ENCODE measurements around the gene LAMB1.

The LAMB1 gene

DNA sequence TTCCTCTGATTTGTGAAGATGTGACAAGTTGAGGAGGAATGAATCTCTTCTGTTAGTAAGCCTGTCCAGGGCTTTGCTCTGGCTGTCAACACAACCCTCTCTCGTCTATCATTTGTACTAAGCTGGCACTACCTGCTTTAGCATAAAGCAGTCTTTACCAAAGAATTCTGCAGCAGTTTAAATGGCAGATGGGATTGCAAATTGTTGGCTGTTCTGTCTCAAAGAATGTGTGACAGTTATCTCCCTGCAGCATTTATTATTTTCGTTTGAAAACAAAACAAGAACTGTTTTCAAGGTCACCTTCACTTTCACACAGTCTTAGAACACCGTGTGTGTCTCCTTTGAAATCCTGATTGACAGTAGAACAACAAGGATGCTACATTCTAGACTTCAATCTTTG lies 4.8 kb upstream of the LAMB1 start:
- TF ChIP-seq FOXP2 (optimal IDR thresholded peaks at IDR 0.05; ENCODE audit: control extremely low read depth, extremely low read length, insufficient read depth) (no peak), POLR2AphosphoS5 (IDR thresholded peaks at IDR 0.05; ENCODE audit: borderline replicate concordance, low read depth, low read length) (no peak), EZH2 (IDR thresholded peaks at IDR 0.05) (no peak)
- Histone ChIP-seq H3K9ac (ENCODE audit: insufficient read length) (peak overlapping the region; percentile 7), H3K36me3 (ENCODE audit: insufficient read depth, low read length) (no peaks in the 10 kb centered on the region), H3K4me3 (peak overlapping the region; percentile 49), H3K9me3 (ENCODE audit: low read depth, low read length) (no peaks in the 10 kb centered on the region), H3K27ac (peak overlapping the region; percentile 81)
- no peak for DNase-seq (ENCODE audit: low read depth, low spot score)

- peak overlapping the region; percentile 49 for H3K4me3 ChIP-seq
- TF ChIP-seq FOXP2 (optimal IDR thresholded peaks at IDR 0.05; ENCODE audit: control extremely low read depth, extremely low read length, insufficient read depth) = peak; percentile 68
- TF ChIP-seq POLR2AphosphoS5 (IDR thresholded peaks at IDR 0.05; ENCODE audit: borderline replicate concordance, low read depth, low read length) = no peak
- no peak for TF ChIP-seq EZH2 (IDR thresholded peaks at IDR 0.05)
- H3K27ac ChIP-seq = peak overlapping the region; percentile 81
- H3K36me3 ChIP-seq (ENCODE audit: insufficient read depth, low read length) = no peaks in the 10 kb centered on the region
- H3K9ac ChIP-seq (ENCODE audit: insufficient read length) = peak overlapping the region; percentile 20
- DNase-seq (ENCODE audit: low read depth, low spot score) = no peak
- no peaks in the 10 kb centered on the region for H3K9me3 ChIP-seq (ENCODE audit: low read depth, low read length)
Observed at GRCh38 chr7:108007261-108007660, 4.3 kb upstream of the LAMB1 start.

- TF ChIP-seq EZH2 (IDR thresholded peaks at IDR 0.05) (no peak), FOXP2 (optimal IDR thresholded peaks at IDR 0.05; ENCODE audit: control extremely low read depth, extremely low read length, insufficient read depth) (no peak), POLR2AphosphoS5 (IDR thresholded peaks at IDR 0.05; ENCODE audit: borderline replicate concordance, low read depth, low read length) (no peak)
- no peak for DNase-seq (ENCODE audit: low read depth, low spot score)
- Histone ChIP-seq H3K9ac (ENCODE audit: insufficient read length) (no peak overlapping the region), H3K36me3 (ENCODE audit: insufficient read depth, low read length) (peaks cover 26% of the 10 kb centered on the region), H3K4me3 (0 out of 2 replicates have a peak overlapping the region, but pooled peaks have one; percentile 5), H3K9me3 (ENCODE audit: low read depth, low read length) (no peaks in the 10 kb centered on the region), H3K27ac (peak overlapping the region; percentile 19; the same call in 1 of the 2 replicates)
Observed at GRCh38 chr7:108004220-108005142, 1.5 kb upstream of the LAMB1 start.

DNA sequence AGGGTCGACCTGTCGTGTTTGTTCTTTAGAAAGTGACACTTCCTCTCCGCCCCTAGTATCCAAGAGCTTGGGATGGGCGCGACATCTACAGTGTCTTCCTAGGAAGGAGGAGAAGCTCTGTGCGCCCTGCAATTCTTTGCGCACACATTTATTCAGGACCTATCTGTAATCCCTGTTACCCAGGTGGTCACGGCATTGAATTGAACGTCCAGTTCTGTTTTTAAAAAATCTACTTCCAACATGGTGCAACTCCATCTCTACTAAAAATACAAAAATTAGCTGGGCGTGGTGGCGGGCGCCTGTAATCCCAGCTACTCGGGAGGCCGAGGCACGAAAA lies 606 bp upstream of the LAMB1 start:
- DNase-seq (ENCODE audit: low read depth, low spot score) = no peak
- TF ChIP-seq EZH2 (IDR thresholded peaks at IDR 0.05) = no peak
- no peak for TF ChIP-seq FOXP2 (optimal IDR thresholded peaks at IDR 0.05; ENCODE audit: control extremely low read depth, extremely low read length, insufficient read depth)
- no peak for TF ChIP-seq POLR2AphosphoS5 (IDR thresholded peaks at IDR 0.05; ENCODE audit: borderline replicate concordance, low read depth, low read length)
- Histone ChIP-seq H3K9ac (ENCODE audit: insufficient read length) (no peak overlapping the region), H3K9me3 (ENCODE audit: low read depth, low read length) (no peaks in the 10 kb centered on the region), H3K27ac (no peak overlapping the region), H3K4me3 (peak overlapping the region; percentile 93), H3K36me3 (ENCODE audit: insufficient read depth, low read length) (peaks cover 33% of the 10 kb centered on the region)

- DNase-seq (ENCODE audit: low read depth, low spot score) = no peak
- H3K9ac ChIP-seq (ENCODE audit: insufficient read length) = peak overlapping the region; percentile 91
- peaks cover 48% of the 10 kb centered on the region for H3K36me3 ChIP-seq (ENCODE audit: insufficient read depth, low read length)
- H3K27ac ChIP-seq = peak overlapping the region; percentile 91
- peak overlapping the region; percentile 93 for H3K4me3 ChIP-seq
- TF ChIP-seq EZH2 (IDR thresholded peaks at IDR 0.05) = no peak
- no peak; the same call in 1 of the 2 replicates for TF ChIP-seq POLR2AphosphoS5 (IDR thresholded peaks at IDR 0.05; ENCODE audit: borderline replicate concordance, low read depth, low read length)
- no peak for TF ChIP-seq FOXP2 (optimal IDR thresholded peaks at IDR 0.05; ENCODE audit: control extremely low read depth, extremely low read length, insufficient read depth)
- no peaks in the 10 kb centered on the region for H3K9me3 ChIP-seq (ENCODE audit: low read depth, low read length)
Observed at GRCh38 chr7:108001764-108002725, 916 bp downstream of the LAMB1 start.

- H3K27ac ChIP-seq = no peak overlapping the region
- no peak for DNase-seq (ENCODE audit: low read depth, low spot score)
- H3K9ac ChIP-seq (ENCODE audit: insufficient read length) = peak overlapping the region; percentile 91
- TF ChIP-seq POLR2AphosphoS5 (IDR thresholded peaks at IDR 0.05; ENCODE audit: borderline replicate concordance, low read depth, low read length) (no peak), FOXP2 (optimal IDR thresholded peaks at IDR 0.05; ENCODE audit: control extremely low read depth, extremely low read length, insufficient read depth) (no peak), EZH2 (IDR thresholded peaks at IDR 0.05) (no peak)
- no peaks in the 10 kb centered on the region for H3K9me3 ChIP-seq (ENCODE audit: low read depth, low read length)
- peak overlapping the region; percentile 93 for H3K4me3 ChIP-seq
- peaks cover 56% of the 10 kb centered on the region for H3K36me3 ChIP-seq (ENCODE audit: insufficient read depth, low read length)
Observed at GRCh38 chr7:108000875-108001763, 1.8 kb downstream of the LAMB1 start.

DNA sequence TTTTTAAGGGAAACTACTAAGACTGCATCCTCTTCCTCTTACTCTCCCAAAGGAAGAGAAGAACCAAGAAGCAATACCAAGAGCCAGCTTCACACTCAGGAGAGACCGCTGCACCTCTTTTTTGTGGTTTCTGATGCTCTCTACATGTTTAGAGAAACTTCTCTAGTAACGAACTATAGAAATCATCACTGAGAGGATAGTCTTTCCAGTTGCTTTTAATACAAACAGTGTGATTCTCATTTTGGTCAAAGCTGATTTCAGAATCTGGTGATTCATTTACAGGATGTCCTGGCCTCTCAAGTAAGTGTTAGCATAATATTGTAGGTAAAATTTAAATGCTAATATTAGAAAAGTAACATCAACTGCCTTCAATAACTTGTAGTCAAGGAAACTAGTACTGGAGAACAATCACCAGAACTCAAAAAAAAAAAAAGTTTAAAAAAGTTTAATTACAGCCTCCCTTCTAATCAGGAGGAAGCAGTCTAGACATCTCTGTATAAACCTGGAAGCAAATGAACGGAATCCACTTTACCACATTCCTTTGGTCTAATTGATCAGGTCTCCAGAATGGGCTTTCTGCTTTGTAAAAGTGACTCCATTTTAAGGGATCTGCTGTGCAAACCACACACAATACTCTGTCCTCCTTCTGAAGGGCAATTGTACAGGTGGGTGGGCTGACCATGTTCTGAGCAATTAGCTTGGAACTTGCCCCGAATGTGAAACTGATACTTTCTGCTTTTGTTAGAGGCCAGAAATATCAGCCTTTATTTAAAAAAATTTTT lies 3.0 kb downstream of the LAMB1 start:
- DNase-seq (ENCODE audit: low read depth, low spot score) = no peak
- Histone ChIP-seq H3K9ac (ENCODE audit: insufficient read length) (no peak overlapping the region), H3K36me3 (ENCODE audit: insufficient read depth, low read length) (peaks cover 56% of the 10 kb centered on the region), H3K4me3 (peak overlapping the region; percentile 93), H3K27ac (peak overlapping the region; percentile 89), H3K9me3 (ENCODE audit: low read depth, low read length) (no peaks in the 10 kb centered on the region)
- TF ChIP-seq EZH2 (IDR thresholded peaks at IDR 0.05) = no peak
- TF ChIP-seq POLR2AphosphoS5 (IDR thresholded peaks at IDR 0.05; ENCODE audit: borderline replicate concordance, low read depth, low read length) = no peak
- no peak for TF ChIP-seq FOXP2 (optimal IDR thresholded peaks at IDR 0.05; ENCODE audit: control extremely low read depth, extremely low read length, insufficient read depth)

Measured in SK-N-MC (cell line).